ENCODE data around the gene CLDN14.

CLDN14 gene

DNA sequence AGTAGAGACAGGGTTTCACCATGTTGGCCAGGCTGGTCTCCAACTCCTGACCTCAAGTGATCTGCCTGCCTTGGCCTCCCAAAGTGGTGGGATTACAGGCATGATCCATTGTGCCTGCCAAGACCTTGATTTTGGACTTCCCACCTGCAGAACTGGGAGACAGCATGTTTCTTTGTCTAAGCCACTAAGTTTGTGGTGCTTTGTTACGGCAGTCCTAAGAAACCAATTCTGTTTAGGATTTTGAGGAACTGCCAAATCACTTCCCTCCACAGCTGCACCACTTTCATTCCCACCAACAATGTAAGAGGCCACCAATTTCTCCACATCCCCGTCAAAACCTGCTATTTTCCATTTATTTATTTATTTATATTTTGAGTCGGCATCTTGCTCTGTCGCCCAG lies 48.7 kb downstream of the CLDN14 start:
- DNase-seq (ENCODE audit: low spot score) = no peak

DNA sequence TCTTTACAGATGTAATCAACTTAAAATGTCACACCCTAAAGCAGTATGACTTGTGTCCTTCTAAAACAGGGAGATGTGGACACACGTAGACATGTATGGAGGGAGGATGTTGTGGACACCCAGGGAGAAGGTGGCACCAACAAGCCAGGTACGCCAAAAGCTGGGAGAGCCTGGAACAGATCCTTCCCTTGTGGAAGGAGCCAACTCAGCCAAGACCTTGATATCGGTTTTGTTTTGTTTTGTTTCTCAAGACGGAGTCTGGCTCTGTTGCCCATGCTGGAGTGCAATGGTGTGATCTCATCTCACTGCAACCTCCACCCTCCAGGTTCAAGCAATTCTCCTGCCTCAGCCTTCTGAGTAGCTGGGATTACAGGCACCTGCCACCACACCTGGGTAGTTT lies 49.1 kb downstream of the CLDN14 start:
- DNase-seq (ENCODE audit: low spot score) = no peak

DNA sequence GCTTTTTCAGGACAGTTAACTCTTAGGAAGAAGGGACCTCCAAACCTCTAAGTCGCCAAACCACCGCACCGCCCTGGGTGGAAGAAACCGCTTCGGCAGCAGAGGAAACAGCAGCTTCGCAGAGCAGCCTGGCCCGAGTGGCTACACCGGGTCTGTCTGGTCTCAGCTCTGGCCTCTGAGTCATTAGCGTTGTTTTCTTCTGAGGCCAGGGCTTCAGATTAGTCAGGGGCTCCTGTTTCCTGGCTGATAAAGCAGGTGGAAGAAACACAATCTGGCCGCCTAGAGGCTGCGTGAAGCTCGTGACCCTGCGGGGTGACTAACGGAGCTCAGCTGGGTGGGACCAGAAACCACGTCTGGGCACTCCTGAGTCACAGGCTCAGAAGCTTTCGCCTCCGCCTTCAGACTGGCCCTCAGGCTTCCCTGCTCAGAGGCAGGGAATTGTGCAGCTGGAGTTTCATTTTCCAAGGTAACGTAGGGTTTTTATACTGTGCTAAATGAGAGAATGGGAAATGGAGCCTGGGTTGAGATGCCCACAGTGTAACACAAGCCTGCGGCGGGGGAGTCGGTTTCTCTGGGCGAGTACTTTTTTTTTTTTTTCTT lies 49.9 kb downstream of the CLDN14 start:
- peak; percentile 93 for DNase-seq (ENCODE audit: low spot score)

DNA sequence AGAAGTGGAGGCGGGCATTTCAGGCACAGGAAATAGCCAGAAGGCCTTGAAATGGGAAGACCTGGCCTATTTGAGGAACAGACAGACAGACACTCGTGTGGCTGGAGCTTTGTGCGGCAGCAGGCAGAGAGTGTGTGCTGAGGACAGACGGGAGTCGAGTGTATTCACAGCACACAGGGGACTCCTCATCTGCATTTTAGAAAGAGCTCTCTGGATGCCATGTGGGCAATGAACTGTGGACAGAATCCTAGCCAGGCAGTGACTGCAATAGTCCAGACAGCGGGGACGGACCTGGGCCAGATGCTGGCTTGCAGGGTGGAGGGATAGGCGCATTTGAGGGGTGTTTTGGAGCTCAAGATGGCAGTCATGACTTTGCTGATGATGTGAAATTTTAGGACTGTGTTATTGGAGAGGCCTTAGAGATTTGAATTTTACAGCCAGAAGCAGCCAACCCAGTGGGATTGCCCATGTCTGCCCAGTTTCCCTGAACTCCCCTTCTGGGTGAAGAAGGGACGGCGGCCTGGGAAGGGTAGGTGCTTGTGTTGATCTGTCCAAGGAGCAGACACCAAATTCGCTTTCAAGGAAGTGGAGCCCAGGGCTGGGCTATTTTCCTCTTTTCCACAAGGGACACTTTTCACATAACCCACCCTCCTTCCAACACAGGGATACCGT lies 51.0 kb downstream of the CLDN14 start:
- no peak for DNase-seq (ENCODE audit: low spot score)

DNA sequence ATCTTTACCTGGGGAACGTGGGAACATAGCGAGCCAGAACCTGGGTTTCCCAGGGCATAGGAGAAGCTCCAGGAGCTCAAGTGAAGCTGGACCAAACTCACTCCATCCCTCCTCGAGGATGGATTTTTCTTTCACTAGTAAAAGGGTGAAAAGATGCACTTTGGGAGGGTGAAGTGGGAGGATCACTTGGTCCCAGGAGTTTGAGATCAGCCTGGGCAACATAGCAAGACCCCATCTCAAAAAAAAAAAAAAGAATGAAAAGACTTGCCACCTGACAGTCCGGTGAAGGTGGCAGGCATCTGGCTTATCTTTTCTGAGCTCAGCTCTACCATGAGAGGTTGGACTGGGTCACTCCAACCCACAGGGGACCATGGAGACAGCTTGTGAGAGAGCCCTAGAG lies 52.4 kb downstream of the CLDN14 start:
- DNase-seq (ENCODE audit: low spot score) = no peak

DNA sequence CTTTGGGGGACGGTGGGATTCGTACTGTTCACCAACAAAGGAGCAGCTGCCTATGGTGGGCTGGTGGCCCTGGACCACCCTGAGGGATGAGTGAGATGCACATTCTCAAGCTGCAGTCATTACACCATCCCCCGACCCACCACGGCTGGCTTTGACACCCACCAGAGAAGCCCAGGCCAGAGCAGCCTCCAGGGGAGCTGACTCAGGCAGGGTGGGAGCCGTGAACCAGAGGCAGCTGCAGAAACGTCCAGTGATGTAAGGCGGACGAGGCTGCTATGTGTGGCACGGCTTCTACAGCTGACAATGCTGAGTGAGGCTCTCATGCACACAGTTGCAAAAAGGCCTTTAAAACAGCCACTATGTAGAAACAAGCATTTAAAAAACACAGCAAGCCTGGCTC lies 54.6 kb downstream of the CLDN14 start:
- no peak for DNase-seq (ENCODE audit: low spot score)

DNA sequence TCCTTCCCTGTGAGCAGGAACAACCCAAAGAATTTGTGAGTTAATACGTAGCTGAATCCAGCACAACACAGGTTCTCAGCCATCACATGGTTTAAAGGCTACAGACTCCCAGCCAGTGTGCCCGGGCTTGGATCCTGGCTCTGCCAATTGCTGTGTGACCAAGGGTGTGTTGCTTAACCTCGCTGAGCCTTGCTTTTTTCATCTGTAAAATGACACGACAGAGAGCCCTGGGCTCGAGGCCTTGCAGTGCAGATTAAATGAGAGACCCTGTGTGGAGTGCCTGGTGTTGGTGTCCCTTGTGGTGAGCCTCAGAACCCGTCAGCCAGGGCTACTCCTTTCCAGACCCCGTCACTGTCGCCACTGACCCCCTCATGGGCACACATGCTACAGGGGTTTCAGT lies 55.3 kb downstream of the CLDN14 start:
- DNase-seq (ENCODE audit: low spot score) = no peak

DNA sequence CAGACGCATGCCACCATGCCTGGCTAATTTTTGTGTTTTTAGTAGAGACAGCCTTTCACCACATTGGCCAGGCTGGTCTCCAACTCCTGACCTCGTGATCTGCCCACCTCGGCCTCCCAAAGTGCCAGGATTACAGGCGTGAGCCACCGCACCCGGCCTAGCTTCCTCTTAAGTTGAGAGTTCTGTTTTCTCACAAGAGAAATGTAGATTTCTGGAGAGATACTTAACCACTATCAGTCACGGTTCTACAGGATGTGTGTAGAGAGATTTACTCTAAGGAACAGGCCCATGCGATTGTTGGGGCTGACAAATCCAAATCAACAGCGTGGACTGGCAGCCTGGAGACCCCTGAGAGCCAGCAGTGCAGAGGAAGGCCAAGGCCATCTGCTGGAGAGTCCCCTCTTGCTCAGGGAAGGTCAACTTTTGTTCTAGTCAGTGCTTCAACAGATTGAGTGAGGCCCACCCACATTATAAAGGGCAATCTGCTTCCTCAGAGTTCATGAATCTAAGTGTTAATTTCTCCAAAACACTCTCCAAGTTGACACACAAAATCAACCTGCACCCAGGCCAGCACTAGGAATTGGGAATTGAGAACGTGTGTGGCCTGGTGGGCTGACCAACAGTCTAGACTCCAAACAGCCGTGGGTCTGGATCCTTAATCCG lies 56.0 kb downstream of the CLDN14 start:
- no peak for DNase-seq (ENCODE audit: low spot score)

DNA sequence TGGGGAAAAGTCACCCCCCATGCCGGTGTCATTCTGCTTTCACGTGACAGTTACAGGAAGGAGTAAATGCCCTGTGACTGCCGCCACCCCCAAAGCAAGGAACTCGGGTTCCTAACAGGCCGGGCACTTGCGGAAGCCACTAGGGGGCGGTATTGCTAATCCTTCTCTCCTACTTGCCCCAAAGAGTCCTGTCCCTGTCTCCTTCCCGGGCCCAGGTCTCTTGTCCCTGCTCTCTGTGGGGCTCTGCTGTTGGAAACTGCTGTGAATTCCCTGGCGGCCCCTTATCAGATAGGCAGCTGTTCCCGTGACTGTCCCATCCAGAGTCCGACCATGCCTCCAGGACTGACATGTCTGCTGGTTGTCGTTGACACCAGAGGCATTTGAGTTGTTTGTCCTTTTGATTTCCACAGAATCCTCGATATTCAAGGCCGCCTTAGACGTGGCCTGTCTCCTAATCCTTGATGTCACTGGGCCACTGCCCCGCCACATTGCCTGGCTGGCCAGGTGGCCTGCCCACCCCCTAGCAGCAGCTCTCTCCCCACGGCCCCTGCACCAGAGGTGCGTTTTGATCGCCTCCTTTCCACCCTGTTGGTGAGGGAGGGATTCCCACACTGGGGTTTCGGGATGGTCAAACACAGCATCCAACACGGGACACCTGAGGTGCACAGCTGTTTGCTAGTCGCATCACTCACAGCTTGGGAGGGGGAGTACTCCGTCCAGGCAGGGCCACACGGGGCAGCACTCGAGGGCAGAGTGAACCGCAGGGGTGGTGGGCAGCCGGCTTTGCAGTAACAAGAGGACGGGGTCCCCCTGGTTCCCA lies 57.4 kb downstream of the CLDN14 start:
- peak; percentile 74 for DNase-seq (ENCODE audit: low spot score)

DNA sequence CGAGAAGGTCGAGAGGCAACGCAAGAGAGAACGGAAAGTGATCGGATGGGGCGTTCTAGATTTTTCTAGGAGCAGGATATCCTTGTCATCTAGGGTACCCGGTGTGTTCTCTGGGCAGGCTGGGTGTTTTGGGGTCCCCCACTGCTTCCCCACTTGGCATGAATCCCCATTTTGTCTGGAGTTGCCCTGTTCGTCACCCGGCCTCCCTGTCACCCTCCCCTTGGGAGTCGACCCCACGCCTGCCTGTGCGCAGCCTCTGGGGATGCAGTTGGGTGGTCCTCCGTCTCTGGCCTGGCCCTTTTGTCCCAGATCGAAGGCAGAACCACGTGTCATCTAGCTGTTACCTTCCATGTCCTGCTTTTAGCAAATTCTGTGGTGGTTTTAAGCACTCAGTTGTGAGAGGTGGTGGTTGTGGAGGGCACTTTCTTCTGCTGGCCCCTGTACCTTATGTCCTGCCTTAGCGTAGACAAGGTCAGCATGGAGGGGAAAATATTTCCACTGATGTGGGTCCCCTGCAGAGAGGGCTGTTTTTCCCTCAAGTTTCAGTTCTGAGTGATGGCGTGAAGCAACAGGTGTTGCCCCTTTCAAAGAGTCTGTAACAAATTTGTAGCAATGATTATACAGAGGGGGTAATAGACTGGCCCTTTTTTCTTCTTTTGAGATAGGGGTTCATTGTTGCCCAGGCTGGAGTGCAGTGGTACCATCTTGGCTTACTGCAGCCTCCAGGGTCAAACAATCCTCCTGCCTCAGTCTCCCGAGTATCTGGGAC lies 59.2 kb downstream of the CLDN14 start:
- no peak for DNase-seq (ENCODE audit: low spot score)

DNA sequence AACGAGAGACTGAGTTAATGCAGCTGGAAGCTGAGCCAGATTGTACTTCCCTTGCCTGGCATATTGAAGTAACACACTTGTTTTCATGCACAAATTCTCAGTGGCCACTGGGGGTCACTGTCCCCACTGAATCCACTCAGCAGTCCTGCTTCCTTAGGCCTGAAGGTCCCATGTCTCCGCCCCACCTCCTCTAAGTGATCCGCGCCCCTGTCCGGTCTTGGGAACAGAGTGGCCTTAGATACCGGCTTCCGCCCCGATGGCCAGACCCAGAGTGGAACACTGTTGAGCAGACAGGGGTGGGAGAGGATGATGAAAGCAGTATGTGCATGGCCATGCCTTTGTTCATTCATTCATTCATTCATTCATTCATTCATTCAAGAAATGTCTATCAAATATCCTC lies 59.9 kb downstream of the CLDN14 start:
- peak; percentile 95 for DNase-seq (ENCODE audit: low spot score)

DNA sequence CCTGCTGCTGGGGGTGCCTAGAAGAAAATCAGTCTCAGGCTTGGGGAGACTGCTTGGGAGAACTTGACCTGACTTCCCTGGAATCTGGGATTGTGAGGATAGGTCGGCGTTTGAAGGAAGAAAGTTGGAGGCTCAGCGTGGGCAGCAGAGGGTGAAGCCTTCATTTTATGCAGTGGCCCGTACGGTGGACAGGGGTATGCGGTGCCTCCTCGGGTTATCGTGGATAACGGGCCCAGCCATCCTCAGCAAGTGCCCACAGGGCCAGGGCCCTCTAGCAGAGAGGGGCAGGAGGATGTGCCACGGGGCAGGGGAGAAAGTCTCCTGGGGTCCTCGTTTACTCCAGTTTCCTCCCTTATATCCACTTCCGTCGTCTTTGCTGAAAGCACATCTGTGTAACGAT lies 60.7 kb downstream of the CLDN14 start:
- no peak for DNase-seq (ENCODE audit: low spot score)

DNA sequence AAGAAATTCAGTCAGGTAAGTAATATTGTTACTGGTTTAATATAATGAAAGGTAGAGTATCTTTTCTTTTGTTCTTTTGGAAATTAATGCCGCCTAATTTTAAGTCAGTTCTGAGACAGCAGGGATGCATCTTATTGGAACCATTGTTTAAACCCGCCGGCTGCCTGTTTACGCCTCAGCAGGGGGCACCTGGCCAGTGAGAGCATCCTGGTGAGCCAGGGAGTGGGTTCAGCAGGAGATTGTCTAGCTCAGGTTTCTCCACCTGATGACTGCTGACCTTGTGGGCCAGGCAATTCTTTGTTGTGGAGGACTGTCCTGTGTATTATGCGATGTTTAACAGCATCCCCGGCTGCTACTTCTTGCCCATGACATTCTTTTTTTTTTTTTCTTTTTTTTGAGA lies 64.5 kb downstream of the CLDN14 start:
- DNase-seq (ENCODE audit: low spot score) = no peak

DNA sequence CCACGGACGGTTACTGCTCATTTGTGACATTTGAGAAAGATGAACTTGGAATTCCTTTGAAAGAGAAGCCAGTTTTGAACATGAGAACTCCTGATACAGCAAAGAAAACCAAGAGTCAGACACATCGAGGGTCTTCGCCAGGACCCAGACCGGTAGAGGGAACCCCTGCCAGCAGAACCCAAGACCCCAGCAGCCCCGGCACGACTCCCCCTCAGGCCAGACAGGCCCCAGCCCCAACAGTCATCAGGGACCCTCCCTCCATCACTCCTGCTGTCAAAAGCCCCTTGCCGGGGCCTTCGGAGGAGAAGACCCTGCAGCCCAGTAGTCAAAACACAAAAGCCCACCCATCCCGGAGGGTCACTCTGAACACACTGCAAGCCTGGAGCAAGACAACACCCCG lies 67.0 kb downstream of the CLDN14 start:
- DNase-seq (ENCODE audit: low spot score) = no peak

DNA sequence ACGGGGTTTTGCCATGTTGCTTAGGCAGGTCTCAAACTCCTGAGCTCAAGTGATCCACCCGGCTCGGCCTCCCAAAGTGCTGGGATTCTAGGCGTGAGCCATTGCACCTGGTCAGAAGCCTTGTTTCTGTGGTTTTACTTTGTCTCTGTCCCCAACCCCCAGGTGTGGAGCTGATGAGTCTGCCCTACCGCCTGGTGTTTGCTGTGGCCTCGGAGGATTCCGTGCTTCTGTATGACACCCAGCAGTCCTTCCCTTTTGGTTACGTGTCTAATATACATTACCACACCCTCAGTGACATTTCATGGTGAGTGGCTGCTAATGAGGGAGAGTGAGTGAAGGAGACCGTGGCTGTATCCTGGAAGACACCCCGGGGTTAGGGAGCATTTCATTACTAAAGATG lies 68.6 kb downstream of the CLDN14 start:
- no peak for DNase-seq (ENCODE audit: low spot score)
